T-cell (primary cell): Measurements from ENCODE around the gene PIP4K2A. TPM values are rescaled to one million over a fixed set of nuclear protein-coding genes. Genes with fewer than 3 reads are reported as not detected.

Experiments
- ATAC-seq, 4 experiments: fragments of 200-7000 bp in 3 of 4; fragments of 150-1000 bp in 1 of 4; cut with Tn5 transposase; replicated peaks in 1 of 4; 1 replicate in 3 of 4; 2 replicates in 1 of 4; pipeline ENCODE4 v1.10.0; 2021; ENCODE audit warnings: moderate library complexity in 3 of 4, mild to moderate bottlenecking in 2 of 4, moderate number of reproducible peaks in 1 of 4
- CTCF ChIA-PET, 2 donors: fragments of 300-600 bp; sonication (Branson Sonifier 250); formaldehyde crosslinking; loops; one replicate each; lab custom pipeline; 2022; ENCODE audit warnings: antibody characterized with exemption in 2 of 2; lab: Charles Lee
- POLR2A ChIA-PET, 2 donors: fragments of 300-600 bp; sonication (Branson Sonifier 250); formaldehyde crosslinking; loops; one replicate each; lab custom pipeline; 2022; ENCODE audit warnings: antibody characterized with exemption in 2 of 2; lab: Charles Lee
- DNase-seq, 35 experiments: peaks; one replicate each; pipeline versions ENCODE4 v3.0.0 to v3.0.0-alpha.2; 2013 to 2023
- H3K27ac ChIP-seq: one replicate; pipeline ENCODE4 v1.5.1; 2013; ENCODE audit warnings: low read length
- H3K27me3 ChIP-seq, 2 experiments: replicated peaks in 1 of 2; 1 replicate in 1 of 2; 2 replicates in 1 of 2; pipeline versions ENCODE4 v1.6.1 to v1.7.0; 2013; ENCODE audit warnings: low read length in 1 of 2, mixed read lengths in 1 of 2; ENCODE audit not compliant: control insufficient read depth in 2 of 2, insufficient read depth in 2 of 2; ENCODE audit errors: extremely low read depth in 1 of 2
- H3K36me3 ChIP-seq, 2 donors: 1 replicate in 1 of 2; 2 replicates in 1 of 2; pipeline versions ENCODE4 v1.6.1 to v1.7.0; 2013; ENCODE audit warnings: low read length in 1 of 2; ENCODE audit not compliant: control insufficient read depth in 2 of 2, insufficient read depth in 1 of 2; ENCODE audit errors: extremely low read depth in 1 of 2
- H3K4me1 ChIP-seq, 2 experiments: 1 replicate in 1 of 2; 2 replicates in 1 of 2; pipeline versions ENCODE4 v1.6.1 to v1.7.0; 2013; ENCODE audit warnings: low read length in 2 of 2, mixed read lengths in 1 of 2; ENCODE audit not compliant: insufficient read depth in 2 of 2, control insufficient read depth in 1 of 2; ENCODE audit errors: extremely low read depth in 1 of 2
- H3K4me3 ChIP-seq, 2 donors: 1 replicate in 1 of 2; 2 replicates in 1 of 2; pipeline versions ENCODE4 v1.5.1 to v1.7.0; 2013; ENCODE audit warnings: mild to moderate bottlenecking in 2 of 2, low read length in 1 of 2, moderate library complexity in 1 of 2; ENCODE audit not compliant: control insufficient read depth in 1 of 2; ENCODE audit errors: extremely low read depth in 1 of 2
- H3K9me3 ChIP-seq: 2 replicates; pipeline ENCODE4 v1.7.0; 2013
- H3K27ac Mint-ChIP-seq, 2 donors: one replicate each; pipeline ENCODE4 v1.8.0; 2020 to 2021; ENCODE audit warnings: mild to moderate bottlenecking in 2 of 2, mixed read lengths in 2 of 2
- H3K27me3 Mint-ChIP-seq, 2 donors: one replicate each; pipeline ENCODE4 v1.8.0; 2021 to 2022; ENCODE audit warnings: mixed read lengths in 2 of 2
- H3K36me3 Mint-ChIP-seq: one replicate; pipeline ENCODE4 v1.8.0; 2021; ENCODE audit warnings: mixed read lengths
- H3K4me1 Mint-ChIP-seq, 3 donors: one replicate each; pipeline ENCODE4 v1.8.0; 2020 to 2022; ENCODE audit warnings: mixed read lengths in 3 of 3, mild to moderate bottlenecking in 1 of 3
- H3K4me3 Mint-ChIP-seq, 3 donors: one replicate each; pipeline ENCODE4 v1.8.0; 2020 to 2022; ENCODE audit warnings: mild to moderate bottlenecking in 3 of 3, mixed read lengths in 3 of 3, moderate library complexity in 3 of 3
- H3K9me3 Mint-ChIP-seq, 3 donors: one replicate each; pipeline ENCODE4 v1.8.0; 2020 to 2022; ENCODE audit warnings: mixed read lengths in 3 of 3
- WGBS: methylation state at CpG from one replicate; pipeline ENCODE4 v1.1.5; 2013; ENCODE audit warnings: missing lambda C conversion rate; ENCODE audit not compliant: insufficient coverage; 5-methylcytosine and 5-hydroxymethylcytosine counted together
- total RNA-seq, 35 experiments: library from RNA in 6 of 35; stranded (reverse) in 6 of 35; fragments of 120-200 nt in 1 of 35; gene quantifications; one replicate each; pipeline versions ENCODE4 v1.2.1 to v1.2.4 and lab custom pipeline; 2013 to 2026

The PIP4K2A gene
- total RNA-seq, 5 donors from 2014 or later (not counting 1 experiment from before 2014, with no cell fraction given): 129 to 238 (median 160) TPM

DNA sequence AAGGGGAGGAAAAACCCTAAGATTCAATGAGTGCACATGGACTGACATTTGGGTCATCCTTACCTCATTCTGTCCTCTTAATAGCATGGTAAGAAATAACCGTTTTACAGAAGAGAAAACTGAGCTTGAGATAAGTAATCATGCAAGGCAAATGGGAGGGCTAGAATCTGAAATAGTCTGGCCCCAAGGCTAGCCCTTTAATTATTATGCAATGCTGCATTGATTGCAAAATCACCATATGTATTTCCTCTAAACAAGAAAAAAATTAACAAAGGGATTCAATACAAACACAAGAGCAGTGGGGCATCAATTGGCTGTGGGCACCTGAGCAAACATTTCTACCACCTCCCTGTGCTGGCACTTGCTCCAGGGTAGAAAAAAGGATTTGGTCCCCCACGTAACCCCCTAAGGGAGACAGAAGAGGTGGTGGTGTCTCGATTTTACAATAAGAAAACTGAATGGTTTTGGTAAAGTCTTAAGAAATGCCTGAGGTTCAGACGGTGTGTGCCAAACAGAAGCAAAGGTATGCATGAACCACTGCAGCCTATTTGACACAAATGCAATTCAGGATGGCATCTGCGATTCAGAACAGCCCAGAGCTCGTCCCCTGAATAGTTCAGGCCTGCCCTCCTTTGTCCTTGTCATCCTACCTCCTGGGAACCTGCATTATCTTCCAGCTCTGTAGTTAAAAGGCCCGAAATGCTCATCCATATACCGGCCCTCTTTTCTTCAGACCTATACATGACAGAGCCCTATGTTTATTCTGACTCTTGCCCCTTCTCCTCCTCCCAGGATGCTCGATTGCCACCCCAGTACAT lies 23.6 kb downstream of the PIP4K2A start:
- POLR2A ChIA-PET: interaction anchor here (0.6 to 1.0 kb wide), 2 partner anchors 12 to 36 kb away, joined by 3 to 5 read pairs; no protein-coding TSS in a partner anchor
- peak overlapping the region; percentile 83 to 93 for H3K27ac Mint-ChIP-seq
- peak overlapping the region; percentile 50 for H3K27ac ChIP-seq
- no peaks in the 10 kb centered on the region for H3K9me3 Mint-ChIP-seq
- H3K4me1 Mint-ChIP-seq: peaks cover 96 to 98% (median 96%) of the 10 kb centered on the region in 3 donors
- no peak for DNase-seq
- peaks cover 0 to 3% of the 10 kb centered on the region in 2 donors for H3K36me3 ChIP-seq
- peak overlapping the region in 1 of 3 donors; percentile 25 for H3K4me3 Mint-ChIP-seq
- CTCF ChIA-PET: interaction anchor here in 1 of 2 donors (0.6 to 1.1 kb wide), 2 partner anchors 35 to 403 kb away, joined by 3 read pairs; no protein-coding TSS in a partner anchor
- no peaks in the 10 kb centered on the region for H3K27me3 Mint-ChIP-seq
- peaks cover 9% of the 10 kb centered on the region for H3K36me3 Mint-ChIP-seq
- H3K9me3 ChIP-seq: no peaks in the 10 kb centered on the region
- H3K4me1 ChIP-seq: peaks cover 34 to 58% of the 10 kb centered on the region in 2 experiments
- peak in 3 of 4 experiments; percentile 21 to 41 (median 26) for ATAC-seq
- no peaks in the 10 kb centered on the region for H3K27me3 ChIP-seq
- no peak overlapping the region for H3K4me3 ChIP-seq
- WGBS: 73% methylated on average over 4 of the region's 9 CpGs

DNA sequence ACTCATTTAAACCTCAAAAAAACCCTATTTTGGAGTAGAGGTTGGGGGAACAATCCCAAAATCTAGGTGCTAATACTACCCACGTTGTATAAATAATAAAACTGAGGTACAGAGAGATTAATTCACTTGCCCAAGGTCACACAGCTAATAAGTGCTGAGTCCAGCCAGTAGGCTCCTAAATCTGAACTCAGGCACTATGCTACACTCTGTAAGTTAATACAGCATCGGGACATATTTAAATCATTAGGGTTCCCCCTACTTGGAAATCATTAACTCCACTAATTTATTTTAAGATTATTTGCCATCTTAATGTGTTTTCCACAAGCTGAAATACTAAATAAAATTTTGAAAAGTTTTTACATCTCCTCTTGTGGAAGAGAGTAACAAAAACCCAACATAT lies 24.2 kb downstream of the PIP4K2A start:
- H3K27me3 Mint-ChIP-seq: no peaks in the 10 kb centered on the region
- Histone ChIP-seq H3K4me1 (peaks cover 40 to 62% of the 10 kb centered on the region in 2 experiments), H3K27ac (peak overlapping the region; percentile 5), H3K4me3 (no peak overlapping the region), H3K36me3 (peaks cover 0 to 3% of the 10 kb centered on the region in 2 donors), H3K9me3 (no peaks in the 10 kb centered on the region), H3K27me3 (no peaks in the 10 kb centered on the region)
- peaks cover 96% of the 10 kb centered on the region in 3 donors for H3K4me1 Mint-ChIP-seq
- ATAC-seq (no peak), DNase-seq (no peak)
- H3K4me3 Mint-ChIP-seq: peak overlapping the region in 1 of 3 donors; percentile 25
- peaks cover 9% of the 10 kb centered on the region for H3K36me3 Mint-ChIP-seq
- H3K27ac Mint-ChIP-seq: peak overlapping the region; percentile 83 to 93
- POLR2A ChIA-PET: no interaction called here
- CTCF ChIA-PET: no interaction called here
- WGBS: no CpG with 5 or more reads among the region's 2 CpGs
- no peaks in the 10 kb centered on the region for H3K9me3 Mint-ChIP-seq

DNA sequence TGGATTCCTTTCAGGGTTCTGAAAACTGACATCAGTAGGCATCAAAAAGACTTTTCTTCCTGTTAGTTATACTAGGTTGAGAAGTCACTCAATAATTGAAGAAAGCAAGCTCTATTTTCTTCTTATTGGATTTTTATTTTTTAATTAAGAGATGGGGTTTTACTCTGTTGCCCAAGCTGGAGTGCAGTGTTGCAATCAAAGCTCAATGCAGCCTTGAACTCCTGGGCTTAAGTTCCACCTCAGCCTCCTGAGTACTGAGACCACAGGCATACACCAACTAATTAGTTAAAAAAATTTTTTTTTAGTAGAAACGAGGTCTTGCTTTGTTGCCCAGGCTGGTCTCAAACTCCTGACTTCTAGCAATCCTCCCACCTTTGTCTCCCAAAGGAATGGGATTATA lies 28.0 kb downstream of the PIP4K2A start:
- CTCF ChIA-PET: no interaction called here
- Histone ChIP-seq H3K9me3 (no peaks in the 10 kb centered on the region), H3K36me3 (no peaks in the 10 kb centered on the region), H3K27ac (peak overlapping the region; percentile 94), H3K27me3 (no peaks in the 10 kb centered on the region), H3K4me1 (peaks cover 74 to 75% of the 10 kb centered on the region in 2 experiments), H3K4me3 (no peak overlapping the region)
- POLR2A ChIA-PET: interaction anchor here in 1 of 2 donors (0.6 kb wide), 1 partner anchor 1168 kb away, joined by 7 read pairs; no protein-coding TSS in a partner anchor
- no peaks in the 10 kb centered on the region for H3K27me3 Mint-ChIP-seq
- no peaks in the 10 kb centered on the region for H3K9me3 Mint-ChIP-seq
- H3K4me3 Mint-ChIP-seq: peak overlapping the region in 1 of 3 donors; percentile 40
- peak overlapping the region; percentile 92 to 97 for H3K27ac Mint-ChIP-seq
- no CpG with 5 or more reads among the region's 1 CpG for WGBS
- ATAC-seq (no peak), DNase-seq (no peak)
- peaks cover 94 to 96% (median 95%) of the 10 kb centered on the region in 3 donors for H3K4me1 Mint-ChIP-seq
- H3K36me3 Mint-ChIP-seq: no peaks in the 10 kb centered on the region

DNA sequence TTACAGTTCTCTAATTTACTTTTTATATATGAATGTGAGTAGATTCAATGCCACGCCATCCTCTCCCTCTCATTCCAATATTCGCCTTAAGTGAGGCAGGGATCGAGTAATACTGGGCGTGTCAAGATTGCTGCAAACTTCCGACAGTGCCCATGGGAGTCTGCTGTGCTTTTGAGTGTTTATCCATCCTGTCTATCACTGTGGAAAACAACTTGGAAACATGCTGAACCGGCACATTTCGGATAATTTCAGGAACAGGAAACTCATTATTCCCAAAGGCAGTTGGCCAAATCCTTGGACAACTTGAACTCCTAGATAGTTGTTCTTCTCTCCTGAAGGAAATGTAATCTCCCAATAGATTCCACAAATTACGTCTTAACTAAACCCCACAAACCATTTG lies 28.5 kb downstream of the PIP4K2A start:
- 95% methylated on average over 3 of the region's 8 CpGs for WGBS
- ChIA-PET CTCF (no interaction called here), POLR2A (interaction anchor here (0.6 kb wide), 2 partner anchors 14 to 1168 kb away, joined by 3 to 7 read pairs; no protein-coding TSS in a partner anchor)
- Mint-ChIP-seq H3K4me1 (peaks cover 94 to 96% (median 95%) of the 10 kb centered on the region in 3 donors), H3K4me3 (peak overlapping the region in 1 of 3 donors; percentile 40), H3K36me3 (no peaks in the 10 kb centered on the region), H3K27me3 (no peaks in the 10 kb centered on the region), H3K27ac (peak overlapping the region; percentile 92 to 97), H3K9me3 (no peaks in the 10 kb centered on the region)
- Histone ChIP-seq H3K4me3 (no peak overlapping the region), H3K36me3 (no peaks in the 10 kb centered on the region), H3K4me1 (peaks cover 75 to 76% of the 10 kb centered on the region in 2 experiments), H3K27ac (peak overlapping the region; percentile 94), H3K9me3 (no peaks in the 10 kb centered on the region), H3K27me3 (no peaks in the 10 kb centered on the region)
- no peak for ATAC-seq
- DNase-seq: no peak

DNA sequence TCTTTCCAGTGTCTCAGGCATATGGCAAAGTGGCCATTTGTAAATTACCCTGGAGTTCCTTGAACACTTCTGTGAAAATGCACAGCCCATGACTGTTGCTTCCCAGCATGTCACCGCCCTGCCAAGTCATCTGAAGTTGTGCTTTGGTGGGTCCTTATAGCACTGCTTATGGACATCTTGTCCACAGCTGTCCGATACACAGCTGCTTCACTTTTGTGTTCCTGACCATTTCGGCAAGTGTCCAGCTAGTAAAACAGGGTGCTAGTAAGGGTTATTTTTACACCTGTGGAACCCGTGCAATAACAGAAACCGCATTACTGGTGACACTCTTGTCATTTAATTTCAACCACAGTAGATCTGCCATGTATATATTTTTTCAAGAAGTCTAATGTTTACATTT lies 29.7 kb downstream of the PIP4K2A start:
- Histone ChIP-seq H3K27me3 (no peaks in the 10 kb centered on the region), H3K4me1 (peaks cover 79 to 83% of the 10 kb centered on the region in 2 experiments), H3K4me3 (no peak overlapping the region), H3K27ac (peak overlapping the region; percentile 94), H3K36me3 (no peaks in the 10 kb centered on the region), H3K9me3 (no peaks in the 10 kb centered on the region)
- POLR2A ChIA-PET: interaction anchor here in 1 of 2 donors (0.8 to 1.0 kb wide), 3 partner anchors 10 to 28 kb away, joined by 3 to 5 read pairs (median 3); no protein-coding TSS in a partner anchor
- WGBS: 100% methylated on average over 1 of the region's 5 CpGs
- ATAC-seq (no peak), DNase-seq (no peak)
- Mint-ChIP-seq H3K4me1 (peaks cover 90 to 92% (median 91%) of the 10 kb centered on the region in 3 donors), H3K9me3 (no peaks in the 10 kb centered on the region), H3K36me3 (no peaks in the 10 kb centered on the region), H3K4me3 (peak overlapping the region in 1 of 3 donors; percentile 75), H3K27ac (peak overlapping the region; percentile 92 to 97), H3K27me3 (no peaks in the 10 kb centered on the region)
- CTCF ChIA-PET: no interaction called here

DNA sequence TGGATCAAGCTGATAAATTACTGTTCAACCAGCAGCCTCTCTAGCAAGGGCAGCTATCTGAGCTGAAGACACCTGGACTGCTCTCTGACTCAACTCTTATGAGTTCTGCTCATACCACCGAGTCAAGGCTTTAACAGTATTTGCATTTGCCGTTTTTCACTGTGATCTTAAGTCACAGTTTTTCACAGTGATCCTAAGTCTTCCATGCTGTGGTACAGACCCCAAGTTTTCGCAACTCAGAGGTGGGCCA lies 31.3 kb downstream of the PIP4K2A start:
- H3K9me3 Mint-ChIP-seq: no peaks in the 10 kb centered on the region
- H3K4me1 Mint-ChIP-seq: peaks cover 89 to 92% (median 90%) of the 10 kb centered on the region in 3 donors
- ChIA-PET CTCF (interaction anchor here (0.6 to 3.4 kb wide), 5 partner anchors 17 to 246 kb away, joined by 3 to 22 read pairs (median 6); no protein-coding TSS in a partner anchor), POLR2A (interaction anchor here (0.6 to 1.3 kb wide), 8 partner anchors 17 to 1940 kb away, joined by 3 to 10 read pairs (median 4); partner anchors contain the start of gene DNAJC1 (in 1 of the 2))
- H3K4me3 ChIP-seq: peak overlapping the region in 1 of 2 donors; percentile 54
- no peaks in the 10 kb centered on the region for H3K9me3 ChIP-seq
- peak overlapping the region; percentile 49 to 75 (median 65) for H3K4me3 Mint-ChIP-seq
- H3K4me1 ChIP-seq: peaks cover 70 to 95% of the 10 kb centered on the region in 2 experiments
- H3K36me3 ChIP-seq: no peaks in the 10 kb centered on the region
- H3K27me3 Mint-ChIP-seq: no peaks in the 10 kb centered on the region
- DNase-seq (peak in 1 of 35 experiments; percentile 31), ATAC-seq (peak; percentile 9 to 34 (median 31))
- H3K27ac ChIP-seq: peak overlapping the region; percentile 94
- no peaks in the 10 kb centered on the region for H3K27me3 ChIP-seq
- H3K36me3 Mint-ChIP-seq: peaks cover 2% of the 10 kb centered on the region
- H3K27ac Mint-ChIP-seq: peak overlapping the region; percentile 92 to 97
- WGBS: 4% methylated on average over 3 of the region's 3 CpGs
